GM23248 (cell line): Measurements from ENCODE around the gene JARID2. TPM values are rescaled to one million over a fixed set of nuclear protein-coding genes. Genes with fewer than 3 reads are reported as not detected.
A peak's percentile ranks its signal among the peaks of the same experiment; 100 is the strongest.
"Not testable (repeated sequence)": the region's sequence is repeated elsewhere in the genome, so short reads cannot be mapped to it uniquely, and the experiment has no call there.

Experiments used
- DNase-seq: peaks from one replicate; pipeline ENCODE4 v3.0.0-alpha.2; 2015
- H2AFZ ChIP-seq: fragments of 200-600 bp; sonication (generic); 2 replicates; pipeline ENCODE4 v1.6.1; 2016; ENCODE audit warnings: antibody characterized with exemption
- H3F3A ChIP-seq: fragments of 200-600 bp; sonication (generic); 2 replicates; pipeline ENCODE4 v1.6.1; 2016; ENCODE audit warnings: mild to moderate bottlenecking, antibody characterized with exemption, mixed run types; ENCODE audit not compliant: insufficient read depth
- H3K27ac ChIP-seq: fragments of 200-600 bp; sonication (generic); 2 replicates; pipeline ENCODE4 v1.5.1; 2016; ENCODE audit warnings: mild to moderate bottlenecking
- H3K27me3 ChIP-seq: fragments of 200-600 bp; sonication (generic); replicated peaks from 2 replicates; pipeline ENCODE4 v1.6.1; 2016; ENCODE audit warnings: mild to moderate bottlenecking; ENCODE audit not compliant: insufficient read depth
- H3K36me3 ChIP-seq: fragments of 200-600 bp; sonication (generic); 2 replicates; pipeline ENCODE4 v1.6.1; 2016; ENCODE audit warnings: low read depth, mild to moderate bottlenecking
- H3K4me1 ChIP-seq: fragments of 200-600 bp; sonication (generic); 2 replicates; pipeline ENCODE4 v1.6.1; 2016; ENCODE audit warnings: mild to moderate bottlenecking; ENCODE audit not compliant: insufficient read depth
- H3K4me2 ChIP-seq: fragments of 200-600 bp; sonication (generic); one replicate; pipeline ENCODE4 v1.6.1; 2016; ENCODE audit warnings: mild to moderate bottlenecking; ENCODE audit not compliant: unreplicated experiment
- H3K4me3 ChIP-seq: fragments of 200-600 bp; sonication (generic); 2 replicates; pipeline ENCODE4 v1.5.1; 2016; ENCODE audit warnings: mild to moderate bottlenecking
- H3K79me2 ChIP-seq: fragments of 200-600 bp; sonication (generic); 2 replicates; pipeline ENCODE4 v1.6.1; 2016; ENCODE audit warnings: mild to moderate bottlenecking; ENCODE audit not compliant: insufficient read depth
- H3K9ac ChIP-seq: fragments of 200-600 bp; sonication (generic); 2 replicates; pipeline ENCODE4 v1.6.1; 2016; ENCODE audit warnings: mild to moderate bottlenecking
- H3K9me2 ChIP-seq: fragments of 200-600 bp; sonication (generic); 2 replicates; pipeline ENCODE4 v1.6.1; 2016; ENCODE audit warnings: mixed run types, mild to moderate bottlenecking, moderate library complexity; ENCODE audit not compliant: insufficient read depth
- H3K9me3 ChIP-seq: fragments of 200-600 bp; sonication (generic); one replicate; pipeline ENCODE4 v1.6.1; 2017; ENCODE audit warnings: low read depth
- H4K20me1 ChIP-seq: fragments of 200-600 bp; sonication (generic); 2 replicates; pipeline ENCODE4 v1.6.0; 2016; ENCODE audit not compliant: insufficient read depth
- EZH2 ChIP-seq: fragments of 200-600 bp; sonication (generic); IDR thresholded peaks from 2 replicates; pipeline ENCODE4 v1.6.1; 2018; ENCODE audit warnings: antibody characterized with exemption, mild to moderate bottlenecking; ENCODE audit not compliant: insufficient read depth, poor library complexity, severe bottlenecking
- EZH2phosphoT487 ChIP-seq: fragments of 200-600 bp; sonication (generic); IDR thresholded peaks from 2 replicates; pipeline ENCODE4 v1.6.1; 2018; ENCODE audit warnings: antibody characterized with exemption, moderate library complexity, mild to moderate bottlenecking, low read depth; ENCODE audit not compliant: insufficient read depth
- WGBS, 2 experiments: methylation state at CpG; one replicate each; pipeline ENCODE4 v1.1.6; 2015 to 2017; ENCODE audit warnings: low lambda C conversion rate in 2 of 2, low coverage in 1 of 2; ENCODE audit errors: missing lambda C conversion rate in 2 of 2; 5-methylcytosine and 5-hydroxymethylcytosine counted together
- in situ Hi-C: fragments of 300-500 bp; cut with MboI; formaldehyde crosslinking; loops from 2 replicates; pipeline ENCODE4 v1.15.0; 2020
- polyA plus RNA-seq: library from polyadenylated mRNA; unstranded; fragments of >200 nt; fragmentation: Nextera tagmentation; extraction: Ambion mirVana; gene quantifications from 2 replicates; pipeline ENCODE4 v1.2.1, GENCODE V29; 2016
- total RNA-seq: library from RNA; depleted of rRNA; stranded (reverse); fragments of >200 nt; shearing (Covaris generic); gene quantifications from 2 replicates; pipeline ENCODE4 v1.2.3, GENCODE V29; 2014

JARID2 gene
- total and polyA plus RNA-seq, 2 experiments from 2014 or later: 3.9 to 9.3 TPM

- in situ Hi-C loops: no loop called here
- TF ChIP-seq EZH2phosphoT487 (no peak), EZH2 (no peak)
- Histone ChIP-seq H4K20me1 (no peaks in the 10 kb centered on the region), H3K4me1 (no peaks in the 10 kb centered on the region), H3K27ac (no peak overlapping the region), H3F3A (no peaks in the 10 kb centered on the region), H3K9me3 (no peaks in the 10 kb centered on the region), H3K4me3 (no peak overlapping the region), H3K36me3 (no peaks in the 10 kb centered on the region), H3K4me2 (no peak overlapping the region), H3K9me2 (no peaks in the 10 kb centered on the region), H3K79me2 (no peaks in the 10 kb centered on the region), H2AFZ (no peak overlapping the region), H3K9ac (no peak overlapping the region), H3K27me3 (no peaks in the 10 kb centered on the region)
- WGBS, 2 experiments: 94 to 96% methylated on average over 7 of the region's 7 CpGs
- peak; percentile 11 for DNase-seq
These were observed 293.9 kb downstream of the JARID2 start for GRCh38 chr6:15539722-15540270.

DNA sequence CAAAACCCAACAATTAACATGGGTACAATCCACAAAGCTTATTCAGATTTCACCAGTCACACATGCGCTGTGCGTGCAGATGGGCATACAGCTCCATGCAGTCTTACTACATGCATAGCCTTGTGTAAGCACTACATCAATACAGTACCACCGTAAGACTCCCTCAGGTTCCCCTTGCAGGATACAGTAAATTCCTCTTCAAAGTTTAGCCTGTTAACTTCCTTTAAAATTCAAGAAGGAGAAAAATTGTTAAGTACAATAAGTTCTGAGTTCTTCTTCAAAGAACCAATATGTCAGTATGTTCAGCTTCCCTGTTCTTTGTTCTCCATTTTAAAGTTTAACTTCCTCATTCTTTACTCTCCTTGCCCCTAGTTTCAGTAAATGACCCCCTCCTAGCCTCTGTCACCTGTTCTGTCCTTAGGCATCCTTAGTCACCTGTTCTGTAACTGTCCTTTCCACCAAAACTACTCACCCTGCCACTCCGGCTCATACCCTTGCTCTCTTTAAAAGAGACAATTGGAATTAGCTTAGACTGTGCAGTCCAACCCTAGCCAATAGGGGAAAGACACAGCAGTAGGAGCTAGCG lies 297.6 kb downstream of the JARID2 start:
- DNase-seq, H4K20me1 ChIP-seq, H3K27me3 ChIP-seq, H3K4me3 ChIP-seq, H3K27ac ChIP-seq, in situ Hi-C loops, H3K36me3 ChIP-seq, H3K9ac ChIP-seq, H3K9me2 ChIP-seq, H2AFZ ChIP-seq, H3F3A ChIP-seq, H3K4me2 ChIP-seq, H3K4me1 ChIP-seq, H3K9me3 ChIP-seq, H3K79me2 ChIP-seq: not testable (repeated sequence)
- 97 to 99% methylated on average over 5 of the region's 5 CpGs for WGBS, 2 experiments

GRCh38 chr6:15544321-15544900 lies 298.5 kb downstream of the JARID2 start:
- in situ Hi-C loops: no loop called here
- peak; percentile 51 for DNase-seq
- no peak overlapping the region for H2AFZ ChIP-seq
- no peak overlapping the region for H3K4me2 ChIP-seq
- no peaks in the 10 kb centered on the region for H3K27me3 ChIP-seq
- H3K36me3 ChIP-seq: no peaks in the 10 kb centered on the region
- H3K4me3 ChIP-seq: no peak overlapping the region
- H3K79me2 ChIP-seq: no peaks in the 10 kb centered on the region
- H3K9me2 ChIP-seq: no peaks in the 10 kb centered on the region
- no peaks in the 10 kb centered on the region for H3F3A ChIP-seq
- H3K9ac ChIP-seq: no peak overlapping the region
- TF ChIP-seq EZH2 (no peak), EZH2phosphoT487 (no peak)
- H3K27ac ChIP-seq: no peak overlapping the region
- no peaks in the 10 kb centered on the region for H4K20me1 ChIP-seq
- no peaks in the 10 kb centered on the region for H3K9me3 ChIP-seq
- WGBS, 2 experiments: 70 to 79% methylated on average over 4 of the region's 4 CpGs
- no peaks in the 10 kb centered on the region for H3K4me1 ChIP-seq

GRCh38 chr6:15546591-15546990 lies 300.7 kb downstream of the JARID2 start:
- Histone ChIP-seq H3K9me2 (no peaks in the 10 kb centered on the region), H3K4me1 (no peaks in the 10 kb centered on the region), H3K79me2 (no peaks in the 10 kb centered on the region), H3K4me2 (no peak overlapping the region), H3K27ac (no peak overlapping the region), H3K36me3 (no peaks in the 10 kb centered on the region), H3F3A (no peaks in the 10 kb centered on the region), H2AFZ (no peak overlapping the region), H3K27me3 (no peaks in the 10 kb centered on the region), H4K20me1 (no peaks in the 10 kb centered on the region), H3K4me3 (no peak overlapping the region), H3K9ac (no peak overlapping the region), H3K9me3 (no peaks in the 10 kb centered on the region)
- in situ Hi-C loops: no loop called here
- WGBS, 2 experiments: 98 to 100% methylated on average over 5 of the region's 5 CpGs
- no peak for DNase-seq
- TF ChIP-seq EZH2phosphoT487 (no peak), EZH2 (no peak)
